GM23248 (cell line): ENCODE results near the gene ZFAND3. TPM values are rescaled to one million over a fixed set of nuclear protein-coding genes. Genes with fewer than 3 reads are reported as not detected.

Experiments
- DNase-seq: peaks from one replicate; pipeline ENCODE4 v3.0.0-alpha.2; 2015
- H2AFZ ChIP-seq: fragments of 200-600 bp; sonication (generic); 2 replicates; pipeline ENCODE4 v1.6.1; 2016; ENCODE audit warnings: antibody characterized with exemption
- H3F3A ChIP-seq: fragments of 200-600 bp; sonication (generic); 2 replicates; pipeline ENCODE4 v1.6.1; 2016; ENCODE audit warnings: mild to moderate bottlenecking, antibody characterized with exemption, mixed run types; ENCODE audit not compliant: insufficient read depth
- H3K27ac ChIP-seq: fragments of 200-600 bp; sonication (generic); 2 replicates; pipeline ENCODE4 v1.5.1; 2016; ENCODE audit warnings: mild to moderate bottlenecking
- H3K27me3 ChIP-seq: fragments of 200-600 bp; sonication (generic); replicated peaks from 2 replicates; pipeline ENCODE4 v1.6.1; 2016; ENCODE audit warnings: mild to moderate bottlenecking; ENCODE audit not compliant: insufficient read depth
- H3K36me3 ChIP-seq: fragments of 200-600 bp; sonication (generic); 2 replicates; pipeline ENCODE4 v1.6.1; 2016; ENCODE audit warnings: low read depth, mild to moderate bottlenecking
- H3K4me1 ChIP-seq: fragments of 200-600 bp; sonication (generic); 2 replicates; pipeline ENCODE4 v1.6.1; 2016; ENCODE audit warnings: mild to moderate bottlenecking; ENCODE audit not compliant: insufficient read depth
- H3K4me2 ChIP-seq: fragments of 200-600 bp; sonication (generic); one replicate; pipeline ENCODE4 v1.6.1; 2016; ENCODE audit warnings: mild to moderate bottlenecking; ENCODE audit not compliant: unreplicated experiment
- H3K4me3 ChIP-seq: fragments of 200-600 bp; sonication (generic); 2 replicates; pipeline ENCODE4 v1.5.1; 2016; ENCODE audit warnings: mild to moderate bottlenecking
- H3K79me2 ChIP-seq: fragments of 200-600 bp; sonication (generic); 2 replicates; pipeline ENCODE4 v1.6.1; 2016; ENCODE audit warnings: mild to moderate bottlenecking; ENCODE audit not compliant: insufficient read depth
- H3K9ac ChIP-seq: fragments of 200-600 bp; sonication (generic); 2 replicates; pipeline ENCODE4 v1.6.1; 2016; ENCODE audit warnings: mild to moderate bottlenecking
- H3K9me2 ChIP-seq: fragments of 200-600 bp; sonication (generic); 2 replicates; pipeline ENCODE4 v1.6.1; 2016; ENCODE audit warnings: mixed run types, mild to moderate bottlenecking, moderate library complexity; ENCODE audit not compliant: insufficient read depth
- H3K9me3 ChIP-seq: fragments of 200-600 bp; sonication (generic); one replicate; pipeline ENCODE4 v1.6.1; 2017; ENCODE audit warnings: low read depth
- H4K20me1 ChIP-seq: fragments of 200-600 bp; sonication (generic); 2 replicates; pipeline ENCODE4 v1.6.0; 2016; ENCODE audit not compliant: insufficient read depth
- EZH2 ChIP-seq: fragments of 200-600 bp; sonication (generic); IDR thresholded peaks from 2 replicates; pipeline ENCODE4 v1.6.1; 2018; ENCODE audit warnings: antibody characterized with exemption, mild to moderate bottlenecking; ENCODE audit not compliant: insufficient read depth, poor library complexity, severe bottlenecking
- EZH2phosphoT487 ChIP-seq: fragments of 200-600 bp; sonication (generic); IDR thresholded peaks from 2 replicates; pipeline ENCODE4 v1.6.1; 2018; ENCODE audit warnings: antibody characterized with exemption, moderate library complexity, mild to moderate bottlenecking, low read depth; ENCODE audit not compliant: insufficient read depth
- WGBS, 2 experiments: methylation state at CpG; one replicate each; pipeline ENCODE4 v1.1.6; 2015 to 2017; ENCODE audit warnings: low lambda C conversion rate in 2 of 2, low coverage in 1 of 2; ENCODE audit errors: missing lambda C conversion rate in 2 of 2; 5-methylcytosine and 5-hydroxymethylcytosine counted together
- in situ Hi-C: fragments of 300-500 bp; cut with MboI; formaldehyde crosslinking; loops from 2 replicates; pipeline ENCODE4 v1.15.0; 2020
- polyA plus RNA-seq: library from polyadenylated mRNA; unstranded; fragments of >200 nt; fragmentation: Nextera tagmentation; extraction: Ambion mirVana; gene quantifications from 2 replicates; pipeline ENCODE4 v1.2.1, GENCODE V29; 2016
- total RNA-seq: library from RNA; depleted of rRNA; stranded (reverse); fragments of >200 nt; shearing (Covaris generic); gene quantifications from 2 replicates; pipeline ENCODE4 v1.2.3, GENCODE V29; 2014

The ZFAND3 gene
- total and polyA plus RNA-seq, 2 experiments from 2014 or later: 27.5 to 40.0 TPM

DNA sequence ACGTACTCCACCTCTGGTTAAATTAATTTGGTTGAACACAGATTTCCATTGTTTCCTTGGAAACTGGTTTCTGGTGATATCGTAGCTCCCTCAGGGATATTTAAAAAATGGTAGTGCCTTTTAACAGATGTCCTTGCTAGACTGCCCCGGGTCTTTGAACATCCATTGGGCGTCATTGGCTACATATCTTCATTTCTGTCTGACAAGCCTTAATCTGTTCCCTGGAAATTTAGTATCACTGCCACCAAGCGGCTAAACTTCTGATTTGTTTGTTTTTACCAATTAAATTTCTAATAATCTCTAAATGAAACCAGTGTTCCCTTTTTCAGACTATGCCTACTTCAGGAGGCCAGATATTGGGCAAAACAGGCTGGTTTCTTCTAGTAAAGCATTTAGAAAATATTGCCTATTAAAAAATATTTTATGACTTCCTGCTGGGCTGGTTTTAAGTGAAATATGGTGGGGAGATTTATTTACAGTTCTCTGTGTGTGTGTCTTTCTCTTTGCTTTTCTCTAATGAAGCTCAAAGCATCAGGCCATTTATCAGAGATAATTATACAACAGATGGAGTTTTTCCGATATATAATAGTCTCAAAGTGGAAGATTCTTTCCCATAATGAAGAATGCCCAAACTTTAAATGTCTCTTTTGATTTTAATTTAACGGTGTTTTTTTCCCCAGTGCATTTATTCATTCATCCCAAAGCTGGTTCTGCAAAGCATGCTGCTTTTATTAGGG lies 249.5 kb downstream of the ZFAND3 start:
- Histone ChIP-seq H3K9me3 (no peaks in the 10 kb centered on the region), H3K9me2 (no peaks in the 10 kb centered on the region), H3K9ac (0 out of 2 replicates have a peak overlapping the region, but pooled peaks have one; percentile 1), H3K36me3 (peaks cover 6% of the 10 kb centered on the region; the same call in 1 of the 2 replicates), H3K27me3 (no peaks in the 10 kb centered on the region), H3K79me2 (peaks cover 90% of the 10 kb centered on the region), H2AFZ (no peak overlapping the region), H3F3A (no peaks in the 10 kb centered on the region), H3K4me3 (no peak overlapping the region), H3K4me1 (0 out of 2 replicates have a peak, but pooled peaks cover 3% of the 10 kb centered on the region), H3K4me2 (no peak overlapping the region), H3K27ac (no peak overlapping the region), H4K20me1 (no peaks in the 10 kb centered on the region)
- in situ Hi-C loops: no loop called here
- DNase-seq: peak; percentile 46
- TF ChIP-seq EZH2phosphoT487: no peak
- no peak for TF ChIP-seq EZH2
- 24 to 31% methylated on average over 7 of the region's 7 CpGs for WGBS, 2 experiments

DNA sequence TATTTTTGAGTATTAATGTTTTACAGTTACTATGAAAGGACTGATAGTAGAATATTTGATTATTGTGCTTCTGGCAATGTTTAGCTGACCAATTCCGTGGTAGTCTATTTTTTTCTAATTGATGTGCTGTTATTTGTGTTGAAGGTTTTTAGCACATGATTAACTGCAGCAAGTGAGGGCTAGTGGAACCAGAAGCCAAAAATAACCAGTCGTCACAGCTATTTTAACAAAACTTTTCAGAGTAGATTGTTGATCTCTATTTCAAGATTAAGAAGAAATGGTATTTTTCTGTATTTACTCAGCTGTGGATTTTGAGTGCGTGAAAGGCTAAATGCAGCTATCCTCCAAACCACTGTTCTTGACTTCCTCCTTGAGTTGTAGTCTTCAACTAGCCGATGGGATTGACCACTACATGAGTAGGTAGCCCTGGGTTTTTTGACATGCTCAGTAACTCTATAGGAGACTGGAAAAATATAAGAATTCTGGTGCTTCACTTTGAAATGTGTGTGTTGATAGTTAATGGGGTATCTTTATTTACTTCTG lies 258.0 kb downstream of the ZFAND3 start:
- H3K79me2 ChIP-seq: peaks cover 95% of the 10 kb centered on the region
- WGBS, 2 experiments: 74 to 80% methylated on average over 4 of the region's 4 CpGs
- H3K27ac ChIP-seq: no peak overlapping the region
- 0 out of 2 replicates have a peak, but pooled peaks cover 6% of the 10 kb centered on the region for H4K20me1 ChIP-seq
- no peak overlapping the region for H3K4me3 ChIP-seq
- H3K36me3 ChIP-seq: no peaks in the 10 kb centered on the region; the same call in 1 of the 2 replicates
- DNase-seq: no peak
- no peak overlapping the region for H2AFZ ChIP-seq
- no peak overlapping the region for H3K4me2 ChIP-seq
- no peaks in the 10 kb centered on the region for H3K9me3 ChIP-seq
- H3K4me1 ChIP-seq: peaks cover 9% of the 10 kb centered on the region
- TF ChIP-seq EZH2 (no peak), EZH2phosphoT487 (no peak)
- in situ Hi-C loops: no loop called here
- H3K27me3 ChIP-seq: no peaks in the 10 kb centered on the region
- no peak overlapping the region for H3K9ac ChIP-seq
- H3F3A ChIP-seq: no peaks in the 10 kb centered on the region
- H3K9me2 ChIP-seq: no peaks in the 10 kb centered on the region

DNA sequence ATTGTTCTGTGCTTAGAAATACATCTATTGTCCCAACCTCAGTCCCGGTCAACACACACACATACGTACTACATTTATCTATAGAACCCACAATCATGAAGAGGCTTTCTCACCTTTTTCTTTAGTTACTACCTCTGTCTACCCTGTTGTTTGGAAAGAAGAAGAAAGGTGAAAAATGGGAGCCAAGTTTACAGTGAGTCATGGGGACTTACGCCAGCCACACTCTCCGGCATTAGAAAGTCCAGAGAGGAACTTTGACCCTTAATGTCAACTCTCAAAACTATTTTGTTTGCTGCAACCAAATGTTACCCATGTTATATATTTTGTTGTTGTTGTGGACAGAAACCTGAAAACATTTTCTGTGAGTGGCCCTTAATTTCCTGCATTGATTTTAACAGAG lies 259.1 kb downstream of the ZFAND3 start:
- Histone ChIP-seq H3F3A (no peaks in the 10 kb centered on the region), H3K4me2 (no peak overlapping the region), H3K27ac (no peak overlapping the region), H3K9me3 (no peaks in the 10 kb centered on the region), H2AFZ (no peak overlapping the region), H4K20me1 (0 out of 2 replicates have a peak, but pooled peaks cover 6% of the 10 kb centered on the region), H3K4me3 (no peak overlapping the region), H3K9me2 (no peaks in the 10 kb centered on the region), H3K27me3 (no peaks in the 10 kb centered on the region), H3K4me1 (peaks cover 9% of the 10 kb centered on the region), H3K79me2 (peaks cover 93% of the 10 kb centered on the region), H3K36me3 (no peaks in the 10 kb centered on the region; the same call in 1 of the 2 replicates), H3K9ac (no peak overlapping the region)
- 94 to 98% methylated on average over 4 of the region's 4 CpGs for WGBS, 2 experiments
- no peak for TF ChIP-seq EZH2
- no peak for TF ChIP-seq EZH2phosphoT487
- in situ Hi-C loops: no loop called here
- no peak for DNase-seq

DNA sequence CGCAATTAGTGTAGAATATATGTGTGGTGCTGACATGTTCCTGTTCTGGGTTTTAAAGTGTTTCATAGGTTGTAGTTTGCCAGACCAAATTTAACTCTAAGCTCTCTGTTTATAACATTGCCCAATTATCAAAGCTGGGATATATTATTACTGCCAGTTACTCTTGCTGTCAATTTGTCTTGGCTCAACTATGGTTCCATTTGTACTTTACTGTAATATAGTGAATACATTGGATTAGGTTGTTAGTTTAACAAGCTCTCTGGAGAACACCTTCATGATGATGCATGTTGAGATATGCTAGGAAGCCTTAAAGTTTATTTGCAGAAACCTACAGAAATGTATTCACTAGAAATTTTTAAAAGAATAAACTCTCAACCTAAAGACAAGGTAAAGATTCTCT lies 259.6 kb downstream of the ZFAND3 start:
- Histone ChIP-seq H3K79me2 (peaks cover 93% of the 10 kb centered on the region), H3K4me3 (no peak overlapping the region), H3K4me1 (peaks cover 9% of the 10 kb centered on the region), H3K9me2 (no peaks in the 10 kb centered on the region), H3K9ac (no peak overlapping the region), H3K27me3 (no peaks in the 10 kb centered on the region), H3K9me3 (no peaks in the 10 kb centered on the region), H4K20me1 (0 out of 2 replicates have a peak, but pooled peaks cover 6% of the 10 kb centered on the region), H3F3A (no peaks in the 10 kb centered on the region), H3K27ac (no peak overlapping the region), H3K4me2 (no peak overlapping the region), H2AFZ (no peak overlapping the region), H3K36me3 (peaks cover 3% of the 10 kb centered on the region; the same call in 1 of the 2 replicates)
- in situ Hi-C loops: no loop called here
- no peak for TF ChIP-seq EZH2
- TF ChIP-seq EZH2phosphoT487: no peak
- WGBS, 2 experiments: 97 to 100% methylated on average over 1 of the region's 1 CpG
- DNase-seq: no peak
